Measurements from ENCODE around the gene TGFBR3L. TPM values are rescaled to one million over a fixed set of nuclear protein-coding genes. Genes with fewer than 3 reads are reported as not detected.

Gene TGFBR3L
- total RNA-seq, 1 donor from 2014 or later: 2.1 TPM

DNA sequence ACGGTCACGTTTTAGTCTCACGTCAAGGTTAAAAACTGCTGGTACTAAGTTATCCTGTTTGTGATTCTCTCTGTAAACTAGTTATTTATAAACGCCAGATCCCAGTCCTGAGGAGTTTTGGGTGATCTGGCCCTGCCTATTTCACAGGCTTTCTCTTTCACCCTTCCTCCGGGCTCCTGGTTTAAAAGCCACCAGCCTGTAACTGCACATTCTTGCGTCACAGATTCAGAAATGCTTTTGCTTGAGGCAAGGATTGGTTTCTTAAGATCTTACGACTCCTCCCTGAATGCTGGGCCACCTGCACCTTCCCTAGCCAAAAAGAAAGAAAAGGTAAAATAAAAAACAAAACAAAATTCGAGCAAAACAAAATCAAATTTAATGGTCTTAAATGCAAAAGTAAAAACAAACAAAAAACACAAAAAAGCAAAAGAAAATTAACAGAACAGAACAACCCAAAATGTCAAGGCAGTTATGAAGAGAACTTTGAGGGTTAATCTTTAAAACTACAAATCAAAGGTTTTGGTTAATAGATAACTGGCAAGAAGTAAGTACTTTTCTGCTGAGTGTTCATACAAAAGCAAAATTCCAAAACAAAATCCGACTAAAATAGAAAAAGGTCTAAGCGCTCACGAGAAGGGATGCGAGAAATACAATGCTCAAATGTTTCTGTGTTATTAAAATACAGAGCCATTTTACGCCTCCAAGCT, 47.4 kb downstream of the TGFBR3L start:
- ATAC-seq (no peak), DNase-seq (no peak)
- intact Hi-C loops (cut with DNase I): no loop called here
- no peaks in the 10 kb centered on the region for H3K9me3 ChIP-seq
- TF ChIP-seq, protein P1, sequence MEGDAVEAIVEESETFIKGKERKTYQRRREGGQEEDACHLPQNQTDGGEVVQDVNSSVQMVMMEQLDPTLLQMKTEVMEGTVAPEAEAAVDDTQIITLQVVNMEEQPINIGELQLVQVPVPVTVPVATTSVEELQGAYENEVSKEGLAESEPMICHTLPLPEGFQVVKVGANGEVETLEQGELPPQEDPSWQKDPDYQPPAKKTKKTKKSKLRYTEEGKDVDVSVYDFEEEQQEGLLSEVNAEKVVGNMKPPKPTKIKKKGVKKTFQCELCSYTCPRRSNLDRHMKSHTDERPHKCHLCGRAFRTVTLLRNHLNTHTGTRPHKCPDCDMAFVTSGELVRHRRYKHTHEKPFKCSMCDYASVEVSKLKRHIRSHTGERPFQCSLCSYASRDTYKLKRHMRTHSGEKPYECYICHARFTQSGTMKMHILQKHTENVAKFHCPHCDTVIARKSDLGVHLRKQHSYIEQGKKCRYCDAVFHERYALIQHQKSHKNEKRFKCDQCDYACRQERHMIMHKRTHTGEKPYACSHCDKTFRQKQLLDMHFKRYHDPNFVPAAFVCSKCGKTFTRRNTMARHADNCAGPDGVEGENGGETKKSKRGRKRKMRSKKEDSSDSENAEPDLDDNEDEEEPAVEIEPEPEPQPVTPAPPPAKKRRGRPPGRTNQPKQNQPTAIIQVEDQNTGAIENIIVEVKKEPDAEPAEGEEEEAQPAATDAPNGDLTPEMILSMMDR (IDR thresholded peaks at IDR 0.05): no peak
- no peaks in the 10 kb centered on the region for H3K4me1 ChIP-seq
- H3K4me3 ChIP-seq: no peak overlapping the region
- no peaks in the 10 kb centered on the region for H3K27me3 ChIP-seq (ENCODE audit: low read depth)
- peaks cover 83% of the 10 kb centered on the region for H3K36me3 ChIP-seq
- no peak overlapping the region for H3K27ac ChIP-seq

DNA sequence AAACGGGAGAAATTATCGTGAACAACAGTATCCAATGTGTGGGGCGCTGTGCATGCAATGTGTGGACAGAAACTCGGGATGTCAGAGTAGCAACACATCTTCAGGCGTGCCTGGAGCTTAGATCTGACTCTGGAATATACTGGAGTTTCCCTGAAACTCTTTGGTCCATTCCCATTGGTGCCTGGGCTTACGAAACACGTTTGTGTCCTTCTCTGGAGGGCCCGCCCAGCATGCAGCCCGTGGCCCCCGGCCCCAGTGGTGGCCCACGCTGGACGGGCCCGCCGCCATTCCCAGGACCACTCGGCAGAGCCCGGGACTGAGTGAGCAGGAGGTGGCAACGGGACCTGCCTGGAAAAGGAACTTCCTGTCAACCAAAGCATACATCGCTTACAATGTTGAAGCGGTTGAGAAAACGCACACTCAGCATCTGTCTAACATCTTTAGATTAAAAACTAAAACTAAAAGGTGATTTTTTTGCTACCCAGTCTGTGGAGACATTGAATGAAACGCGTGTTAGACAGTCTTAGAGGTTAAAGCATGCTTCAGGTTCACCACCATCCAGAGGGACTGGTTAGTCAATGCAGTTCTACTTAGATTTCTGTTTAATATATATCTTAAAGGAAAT, 48.1 kb downstream of the TGFBR3L start:
- Histone ChIP-seq H3K27ac (no peak overlapping the region), H3K36me3 (peaks cover 86% of the 10 kb centered on the region), H3K27me3 (ENCODE audit: low read depth) (no peaks in the 10 kb centered on the region), H3K4me1 (no peaks in the 10 kb centered on the region), H3K4me3 (no peak overlapping the region), H3K9me3 (no peaks in the 10 kb centered on the region)
- intact Hi-C loops (cut with DNase I): no loop called here
- TF ChIP-seq, protein P1 (IDR thresholded peaks at IDR 0.05): no peak
- ATAC-seq (no peak), DNase-seq (no peak)

DNA sequence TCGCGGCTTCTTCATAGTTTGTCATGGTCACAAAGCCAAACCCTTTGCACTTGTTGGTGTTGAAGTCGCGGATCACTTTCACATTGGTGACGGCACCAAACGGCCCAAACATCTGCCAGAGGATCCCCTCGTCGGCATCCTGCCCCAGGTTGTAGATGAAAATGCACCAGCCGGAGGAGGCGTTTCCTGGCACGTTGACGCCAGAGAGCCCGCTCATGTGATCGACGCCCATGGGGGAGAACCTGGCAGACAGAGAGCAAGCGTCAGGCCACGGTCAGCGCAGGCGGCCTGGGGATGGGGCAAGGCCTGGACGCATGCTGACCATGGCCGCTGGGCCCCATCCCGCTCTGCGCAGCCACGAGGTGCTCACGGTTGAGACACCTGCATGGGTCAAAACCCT, 48.9 kb downstream of the TGFBR3L start:
- DNase-seq (no peak), ATAC-seq (peak in 1 of 2 donors; percentile 28)
- TF ChIP-seq, protein P1 (IDR thresholded peaks at IDR 0.05): no peak
- no peaks in the 10 kb centered on the region for H3K9me3 ChIP-seq
- H3K36me3 ChIP-seq: peaks cover 88% of the 10 kb centered on the region
- no peak overlapping the region for H3K4me3 ChIP-seq
- intact Hi-C loops (cut with DNase I): no loop called here
- no peak overlapping the region for H3K27ac ChIP-seq
- H3K27me3 ChIP-seq (ENCODE audit: low read depth): no peaks in the 10 kb centered on the region
- no peaks in the 10 kb centered on the region for H3K4me1 ChIP-seq

DNA sequence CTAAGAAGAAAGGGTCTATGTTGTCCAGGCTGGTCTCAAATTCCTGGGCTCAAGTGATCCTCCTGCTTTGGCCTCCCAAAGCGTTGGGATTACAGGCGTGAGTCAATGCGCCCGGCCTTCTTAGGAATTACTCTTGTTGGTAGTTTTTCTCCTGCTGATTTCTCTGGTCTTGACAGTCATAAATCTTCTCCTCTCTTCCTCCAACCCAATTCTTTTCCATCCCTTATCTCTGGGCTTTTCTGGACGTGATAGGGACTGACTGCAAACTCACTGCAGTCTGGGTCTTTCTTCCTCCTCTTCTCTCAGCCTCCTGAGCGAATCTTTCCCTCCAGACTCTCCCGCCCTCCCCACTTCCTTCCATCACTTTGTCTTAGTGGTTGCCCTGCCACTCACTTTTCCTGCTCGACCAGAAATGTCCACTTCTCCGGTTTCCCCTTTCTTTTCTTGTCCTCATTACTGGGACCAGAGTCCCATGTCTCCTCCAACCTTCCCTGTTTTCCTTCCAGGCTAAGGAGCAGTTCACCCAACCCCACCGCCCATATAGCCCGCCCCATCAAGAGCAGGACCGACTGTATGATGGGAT, 50.7 kb downstream of the TGFBR3L start:
- Histone ChIP-seq H3K36me3 (peaks cover 95% of the 10 kb centered on the region), H3K27ac (no peak overlapping the region), H3K9me3 (no peaks in the 10 kb centered on the region), H3K4me3 (no peak overlapping the region), H3K4me1 (no peaks in the 10 kb centered on the region), H3K27me3 (ENCODE audit: low read depth) (no peaks in the 10 kb centered on the region)
- ATAC-seq (no peak), DNase-seq (no peak)
- intact Hi-C loops (cut with DNase I): no loop called here
- TF ChIP-seq, protein P1 (IDR thresholded peaks at IDR 0.05): no peak

DNA sequence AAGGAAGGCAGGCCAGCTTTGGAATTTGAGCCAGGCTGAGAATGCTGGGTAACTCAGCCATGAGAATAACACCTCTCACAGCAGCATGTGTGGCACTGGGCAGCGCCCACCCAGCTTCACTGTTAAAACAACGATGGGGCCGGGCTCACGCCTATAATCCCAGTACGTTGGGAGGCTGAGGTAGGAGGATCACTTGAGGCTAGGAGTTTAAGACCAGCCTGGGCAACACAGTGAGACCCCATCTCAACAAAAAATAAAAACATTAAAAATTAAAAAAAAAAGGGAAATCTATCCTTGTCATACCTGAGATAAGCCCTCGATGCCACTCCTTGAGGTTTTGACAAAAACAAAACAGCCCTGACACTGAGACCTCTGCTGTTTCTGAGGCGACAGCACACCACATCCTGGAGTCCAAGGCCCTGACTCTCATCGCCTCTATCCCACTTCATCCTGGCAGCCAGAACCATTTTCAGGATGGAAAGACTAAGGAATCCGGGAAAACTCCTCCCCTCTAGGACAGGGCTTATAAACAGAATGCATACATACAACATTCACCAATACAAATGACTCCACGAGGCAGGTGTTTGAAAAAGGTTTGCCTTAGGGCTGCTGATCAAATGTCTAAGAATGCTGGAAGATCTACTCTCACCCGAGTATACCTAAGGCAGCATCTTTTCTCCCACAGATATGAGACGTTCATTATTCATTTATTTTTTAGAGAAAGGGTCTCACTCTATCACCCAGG, 51.5 kb downstream of the TGFBR3L start:
- H3K27ac ChIP-seq: no peak overlapping the region
- peaks cover 91% of the 10 kb centered on the region for H3K36me3 ChIP-seq
- H3K4me3 ChIP-seq: no peak overlapping the region
- no peaks in the 10 kb centered on the region for H3K4me1 ChIP-seq
- DNase-seq: no peak
- ATAC-seq: no peak
- intact Hi-C loops (cut with DNase I): no loop called here
- no peaks in the 10 kb centered on the region for H3K27me3 ChIP-seq (ENCODE audit: low read depth)
- no peaks in the 10 kb centered on the region for H3K9me3 ChIP-seq
- TF ChIP-seq, protein P1 (IDR thresholded peaks at IDR 0.05): no peak

All from lower lobe of right lung (tissue), 2 donors.